ENCODE data around the gene SCAND1. TPM values are rescaled to one million over a fixed set of nuclear protein-coding genes. Genes with fewer than 3 reads are reported as not detected.

SCAND1 gene
- total RNA-seq, 2 donors from 2014 or later, result 63.0 to 192 TPM

- no peak overlapping the region for H3K4me3 ChIP-seq
- DNase-seq, result no peak
- no peak overlapping the region for H3K27ac ChIP-seq
- TF ChIP-seq CTCF (IDR thresholded peaks at IDR 0.05) (no peak), POLR2A (IDR thresholded peaks at IDR 0.05) (no peak)
- 76 to 79% methylated on average over 2 of the region's 2 CpGs for WGBS, 2 donors
- no peak for ATAC-seq
- no peaks in the 10 kb centered on the region for H3K27me3 ChIP-seq
- H3K4me1 ChIP-seq, result no peaks in the 10 kb centered on the region
- H3K36me3 ChIP-seq (replicated peaks in 1 of 2; ENCODE audit: insufficient read depth in 1 of 2, low read depth in 2 of 2), result no peaks in the 10 kb centered on the region
- intact Hi-C loops (cut with DNase I), result no loop called here
- no peaks in the 10 kb centered on the region for H3K9me3 ChIP-seq
These were observed 31.5 kb upstream of the SCAND1 start for GRCh38 chr20:35985806-35986205.

GRCh38 chr20:35984382-35984781, 30.1 kb upstream of the SCAND1 start:
- Histone ChIP-seq H3K27ac (no peak overlapping the region), H3K36me3 (replicated peaks in 1 of 2; ENCODE audit: insufficient read depth in 1 of 2, low read depth in 2 of 2) (no peaks in the 10 kb centered on the region), H3K4me1 (no peaks in the 10 kb centered on the region), H3K27me3 (no peaks in the 10 kb centered on the region), H3K4me3 (no peak overlapping the region), H3K9me3 (no peaks in the 10 kb centered on the region)
- TF ChIP-seq CTCF (IDR thresholded peaks at IDR 0.05), result no peak
- TF ChIP-seq POLR2A (IDR thresholded peaks at IDR 0.05), result no peak
- intact Hi-C loops (cut with DNase I), result loop anchor here (5.0 kb wide), 1 partner anchor 158 kb away; no protein-coding TSS in a partner anchor
- WGBS, 2 donors, result 69 to 83% methylated on average over 6 of the region's 6 CpGs
- DNase-seq (no peak), ATAC-seq (no peak)

DNA sequence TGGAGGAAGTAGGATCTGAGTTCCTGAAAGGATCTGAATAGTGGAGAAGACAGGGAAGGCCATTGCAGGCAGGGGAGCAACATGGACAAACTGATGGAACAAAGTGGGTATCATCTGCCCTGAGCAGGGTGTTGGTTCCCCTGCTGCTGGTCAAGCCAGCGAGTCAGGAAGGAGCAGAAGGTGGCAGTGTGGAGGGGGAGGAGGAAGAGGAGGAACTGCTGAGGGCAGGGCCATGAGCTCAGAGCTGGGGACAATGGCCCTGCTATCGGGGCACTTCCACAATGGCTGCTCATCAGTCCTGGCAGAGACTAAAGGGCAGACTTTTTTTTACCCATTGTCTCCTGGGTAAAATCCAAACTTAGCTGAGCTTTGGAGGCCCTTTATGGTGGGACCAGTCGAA, 27.7 kb upstream of the SCAND1 start:
- no peak overlapping the region for H3K27ac ChIP-seq
- intact Hi-C loops (cut with DNase I), result loop anchor here (5.0 kb wide), 1 partner anchor 160 kb away; no protein-coding TSS in a partner anchor
- no peaks in the 10 kb centered on the region for H3K4me1 ChIP-seq
- H3K4me3 ChIP-seq, result no peak overlapping the region
- TF ChIP-seq CTCF (IDR thresholded peaks at IDR 0.05) (no peak), POLR2A (IDR thresholded peaks at IDR 0.05) (no peak)
- no peaks in the 10 kb centered on the region for H3K9me3 ChIP-seq
- WGBS, 2 donors, result 51 to 73% methylated on average over 3 of the region's 3 CpGs
- no peak for DNase-seq
- no peaks in the 10 kb centered on the region for H3K27me3 ChIP-seq
- no peak for ATAC-seq
- H3K36me3 ChIP-seq (replicated peaks in 1 of 2; ENCODE audit: insufficient read depth in 1 of 2, low read depth in 2 of 2), result no peaks in the 10 kb centered on the region

DNA sequence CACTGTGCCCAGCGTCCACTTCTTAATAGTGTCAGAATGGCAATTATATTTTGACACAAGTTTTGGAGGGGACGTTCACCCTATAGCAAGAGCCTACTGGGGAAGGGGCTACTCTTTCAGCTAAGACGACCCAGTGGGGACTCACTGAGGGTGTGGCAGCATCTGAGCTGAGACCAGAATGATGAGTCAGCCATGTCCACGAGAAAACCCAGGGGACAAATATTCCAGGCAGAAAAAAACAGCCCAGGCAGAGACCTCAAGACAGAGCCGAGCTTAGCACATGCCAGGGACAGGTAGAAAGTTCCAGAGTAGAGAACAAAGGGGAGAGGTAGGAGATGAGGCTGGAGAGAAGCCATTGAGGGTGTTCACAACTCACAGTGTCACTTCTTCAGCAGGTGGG, 25.2 kb upstream of the SCAND1 start:
- no peak for ATAC-seq
- Histone ChIP-seq H3K4me1 (no peaks in the 10 kb centered on the region), H3K36me3 (replicated peaks in 1 of 2; ENCODE audit: insufficient read depth in 1 of 2, low read depth in 2 of 2) (no peaks in the 10 kb centered on the region), H3K9me3 (no peaks in the 10 kb centered on the region), H3K27ac (no peak overlapping the region), H3K27me3 (no peaks in the 10 kb centered on the region), H3K4me3 (no peak overlapping the region)
- TF ChIP-seq CTCF (IDR thresholded peaks at IDR 0.05) (no peak), POLR2A (IDR thresholded peaks at IDR 0.05) (no peak)
- intact Hi-C loops (cut with DNase I), result no loop called here
- DNase-seq, result no peak
- WGBS, 2 donors, result 57 to 58% methylated on average over 5 of the region's 5 CpGs

DNA sequence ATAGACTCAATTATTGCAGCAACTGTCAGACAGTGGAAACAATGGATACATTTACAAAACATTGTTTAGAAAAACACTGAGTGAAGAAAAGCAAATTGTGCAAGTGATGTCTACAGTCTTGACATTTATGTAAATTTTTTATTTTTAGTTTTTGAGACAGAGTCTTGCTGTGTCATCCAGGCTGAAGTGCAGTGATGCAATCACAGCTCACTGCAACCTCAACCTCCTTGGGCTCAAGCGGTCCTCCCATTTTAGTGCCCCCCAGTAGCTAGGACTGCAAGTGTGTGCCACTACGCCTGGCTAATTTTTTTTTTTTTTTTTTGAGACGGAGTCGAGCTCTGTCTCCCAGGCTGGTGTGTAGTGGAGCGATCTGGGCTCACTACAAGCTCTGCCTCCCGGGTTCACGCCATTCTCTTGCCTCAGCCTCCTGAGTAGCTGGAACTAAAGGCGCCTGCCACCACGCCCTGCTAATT, 23.8 kb upstream of the SCAND1 start:
- no peak overlapping the region for H3K4me3 ChIP-seq
- intact Hi-C loops (cut with DNase I), result no loop called here
- ATAC-seq (no peak), DNase-seq (no peak)
- no peaks in the 10 kb centered on the region for H3K36me3 ChIP-seq (replicated peaks in 1 of 2; ENCODE audit: insufficient read depth in 1 of 2, low read depth in 2 of 2)
- H3K27ac ChIP-seq, result no peak overlapping the region
- H3K27me3 ChIP-seq, result no peaks in the 10 kb centered on the region
- H3K4me1 ChIP-seq, result no peaks in the 10 kb centered on the region
- WGBS, 2 donors, result 75 to 78% methylated on average over 9 of the region's 9 CpGs
- no peak for TF ChIP-seq CTCF (IDR thresholded peaks at IDR 0.05)
- H3K9me3 ChIP-seq, result no peaks in the 10 kb centered on the region
